Measurements from ENCODE around the gene VPS52. TPM values are rescaled to one million over a fixed set of nuclear protein-coding genes. Genes with fewer than 3 reads are reported as not detected.
"Not testable (repeated sequence)": the region's sequence is repeated elsewhere in the genome, so short reads cannot be mapped to it uniquely, and the experiment has no call there.

VPS52 gene
- total and polyA plus RNA-seq, 7 donors: 29.3 to 52.5 (median 35.7) TPM

GRCh38 chr6:33235221-33235634, 36.4 kb downstream of the VPS52 start:
- no peak overlapping the region for H3K27ac ChIP-seq
- no peaks in the 10 kb centered on the region for H3K4me1 ChIP-seq
- ATAC-seq: no peak
- H3K9me3 ChIP-seq: no peaks in the 10 kb centered on the region
- 7 to 8% (median 8%) methylated on average over 6 of the region's 6 CpGs for WGBS, 3 donors
- peaks cover 0 to 16% (median 4%) of the 10 kb centered on the region in 3 donors for H3K27me3 ChIP-seq (ENCODE audit: insufficient read depth in 3 of 3, low read length in 2 of 3)
- H3K4me3 ChIP-seq: no peak overlapping the region
- intact Hi-C loops (cut with DNase I): loop anchor here in 1 of 2 donors (5.0 kb wide), 1 partner anchor 68 kb away; no protein-coding TSS in a partner anchor
- TF ChIP-seq CTCF (IDR thresholded peaks at IDR 0.05): no peak
- H3K36me3 ChIP-seq (ENCODE audit: insufficient read depth in 1 of 2, low read depth in 1 of 2): no peaks in the 10 kb centered on the region
- no peak for DNase-seq

GRCh38 chr6:33226503-33227120, 45.1 kb downstream of the VPS52 start:
- H3K27me3 ChIP-seq (ENCODE audit: insufficient read depth in 3 of 3, low read length in 2 of 3); H3K27ac ChIP-seq; DNase-seq; H3K36me3 ChIP-seq (ENCODE audit: insufficient read depth in 1 of 2, low read depth in 1 of 2); ATAC-seq; H3K4me1 ChIP-seq; intact Hi-C loops (cut with DNase I); H3K4me3 ChIP-seq; H3K9me3 ChIP-seq: not testable (repeated sequence)
- 49 to 52% (median 51%) methylated on average over 14 of the region's 14 CpGs for WGBS, 3 donors

GRCh38 chr6:33217681-33218080, 54.0 kb downstream of the VPS52 start:
- ATAC-seq (no peak), DNase-seq (no peak)
- no peak for TF ChIP-seq CTCF (IDR thresholded peaks at IDR 0.05)
- Histone ChIP-seq H3K9me3 (no peaks in the 10 kb centered on the region), H3K4me1 (peaks cover 7% of the 10 kb centered on the region), H3K36me3 (ENCODE audit: insufficient read depth in 1 of 2, low read depth in 1 of 2) (no peaks in the 10 kb centered on the region), H3K27me3 (ENCODE audit: insufficient read depth in 3 of 3, low read length in 2 of 3) (peaks cover 0 to 7% (median 0%) of the 10 kb centered on the region in 3 donors), H3K27ac (no peak overlapping the region), H3K4me3 (no peak overlapping the region)
- intact Hi-C loops (cut with DNase I): no loop called here
- WGBS, 3 donors: 55 to 62% (median 62%) methylated on average over 3 of the region's 3 CpGs

GRCh38 chr6:33217246-33217645, 54.4 kb downstream of the VPS52 start:
- DNase-seq (no peak), ATAC-seq (no peak)
- intact Hi-C loops (cut with DNase I): no loop called here
- Histone ChIP-seq H3K9me3 (no peaks in the 10 kb centered on the region), H3K4me3 (no peak overlapping the region), H3K27me3 (ENCODE audit: insufficient read depth in 3 of 3, low read length in 2 of 3) (peaks cover 0 to 7% (median 0%) of the 10 kb centered on the region in 3 donors), H3K27ac (no peak overlapping the region), H3K36me3 (ENCODE audit: insufficient read depth in 1 of 2, low read depth in 1 of 2) (no peaks in the 10 kb centered on the region), H3K4me1 (peaks cover 8% of the 10 kb centered on the region)
- WGBS, 3 donors: 81 to 87% (median 82%) methylated on average over 6 of the region's 6 CpGs
- no peak for TF ChIP-seq CTCF (IDR thresholded peaks at IDR 0.05)

- Histone ChIP-seq H3K4me3 (no peak overlapping the region), H3K4me1 (peaks cover 8% of the 10 kb centered on the region), H3K27ac (no peak overlapping the region), H3K9me3 (no peaks in the 10 kb centered on the region), H3K36me3 (ENCODE audit: insufficient read depth in 1 of 2, low read depth in 1 of 2) (peaks cover 0 to 8% of the 10 kb centered on the region in 2 donors), H3K27me3 (ENCODE audit: insufficient read depth in 3 of 3, low read length in 2 of 3) (peaks cover 0 to 7% (median 0%) of the 10 kb centered on the region in 3 donors)
- intact Hi-C loops (cut with DNase I): no loop called here
- ATAC-seq (no peak), DNase-seq (no peak)
- TF ChIP-seq CTCF (IDR thresholded peaks at IDR 0.05): no peak
- WGBS, 3 donors: 87 to 91% (median 91%) methylated on average over 4 of the region's 4 CpGs
Observed at GRCh38 chr6:33216117-33216649, 55.5 kb downstream of the VPS52 start.
